Osteocyte (in vitro differentiated cells): ENCODE results near the gene SLC36A2. TPM values are rescaled to one million over a fixed set of nuclear protein-coding genes. Genes with fewer than 3 reads are reported as not detected.
"Not testable (repeated sequence)": the region's sequence is repeated elsewhere in the genome, so short reads cannot be mapped to it uniquely, and the experiment has no call there.

Experiments used
- DNase-seq: peaks from one replicate; pipeline ENCODE4 v3.0.0; 2021; ENCODE audit warnings: mixed read lengths; ENCODE audit not compliant: unreplicated experiment; ENCODE audit errors: extremely low spot score
- H3K27ac Mint-ChIP-seq: one replicate; pipeline ENCODE4 v1.8.0; 2021; ENCODE audit warnings: mild to moderate bottlenecking, mixed read lengths; ENCODE audit not compliant: unreplicated experiment
- H3K27me3 Mint-ChIP-seq: one replicate; pipeline ENCODE4 v1.8.0; 2021; ENCODE audit warnings: mixed read lengths; ENCODE audit not compliant: unreplicated experiment
- H3K36me3 Mint-ChIP-seq: one replicate; pipeline ENCODE4 v1.8.0; 2021; ENCODE audit warnings: mixed read lengths; ENCODE audit not compliant: unreplicated experiment
- H3K4me1 Mint-ChIP-seq: one replicate; pipeline ENCODE4 v1.8.0; 2021; ENCODE audit warnings: mixed read lengths; ENCODE audit not compliant: unreplicated experiment
- H3K4me3 Mint-ChIP-seq: one replicate; pipeline ENCODE4 v1.8.0; 2021; ENCODE audit warnings: mild to moderate bottlenecking, moderate library complexity, mixed read lengths; ENCODE audit not compliant: unreplicated experiment
- H3K9me3 Mint-ChIP-seq: one replicate; pipeline ENCODE4 v1.8.0; 2021; ENCODE audit warnings: mixed read lengths; ENCODE audit not compliant: unreplicated experiment
- total RNA-seq: library from RNA; stranded (reverse); gene quantifications from 2 replicates; pipeline ENCODE4 v1.2.1, GENCODE V29; 2021
- TF ChIP-seq, protein P1 (sequence below): fragments of 200-600 bp; sonication (generic); IDR thresholded peaks from 2 replicates; pipeline ENCODE4 v1.5.0; 2021; ENCODE audit warnings: antibody characterized with exemption, mild to moderate bottlenecking, moderate library complexity

The SLC36A2 gene
- total RNA-seq, 1 donor from 2014 or later = not detected

- H3K27me3 Mint-ChIP-seq = peaks cover 48% of the 10 kb centered on the region
- H3K27ac Mint-ChIP-seq = no peak overlapping the region
- TF ChIP-seq, protein P1, sequence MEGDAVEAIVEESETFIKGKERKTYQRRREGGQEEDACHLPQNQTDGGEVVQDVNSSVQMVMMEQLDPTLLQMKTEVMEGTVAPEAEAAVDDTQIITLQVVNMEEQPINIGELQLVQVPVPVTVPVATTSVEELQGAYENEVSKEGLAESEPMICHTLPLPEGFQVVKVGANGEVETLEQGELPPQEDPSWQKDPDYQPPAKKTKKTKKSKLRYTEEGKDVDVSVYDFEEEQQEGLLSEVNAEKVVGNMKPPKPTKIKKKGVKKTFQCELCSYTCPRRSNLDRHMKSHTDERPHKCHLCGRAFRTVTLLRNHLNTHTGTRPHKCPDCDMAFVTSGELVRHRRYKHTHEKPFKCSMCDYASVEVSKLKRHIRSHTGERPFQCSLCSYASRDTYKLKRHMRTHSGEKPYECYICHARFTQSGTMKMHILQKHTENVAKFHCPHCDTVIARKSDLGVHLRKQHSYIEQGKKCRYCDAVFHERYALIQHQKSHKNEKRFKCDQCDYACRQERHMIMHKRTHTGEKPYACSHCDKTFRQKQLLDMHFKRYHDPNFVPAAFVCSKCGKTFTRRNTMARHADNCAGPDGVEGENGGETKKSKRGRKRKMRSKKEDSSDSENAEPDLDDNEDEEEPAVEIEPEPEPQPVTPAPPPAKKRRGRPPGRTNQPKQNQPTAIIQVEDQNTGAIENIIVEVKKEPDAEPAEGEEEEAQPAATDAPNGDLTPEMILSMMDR = no peak
- no peaks in the 10 kb centered on the region for H3K36me3 Mint-ChIP-seq
- H3K9me3 Mint-ChIP-seq = peaks cover 12% of the 10 kb centered on the region
- no peak for DNase-seq
- H3K4me1 Mint-ChIP-seq = no peaks in the 10 kb centered on the region
- H3K4me3 Mint-ChIP-seq = no peak overlapping the region
These were observed 36.4 kb downstream of the SLC36A2 start for GRCh38 chr5:151310932-151311331.

DNA sequence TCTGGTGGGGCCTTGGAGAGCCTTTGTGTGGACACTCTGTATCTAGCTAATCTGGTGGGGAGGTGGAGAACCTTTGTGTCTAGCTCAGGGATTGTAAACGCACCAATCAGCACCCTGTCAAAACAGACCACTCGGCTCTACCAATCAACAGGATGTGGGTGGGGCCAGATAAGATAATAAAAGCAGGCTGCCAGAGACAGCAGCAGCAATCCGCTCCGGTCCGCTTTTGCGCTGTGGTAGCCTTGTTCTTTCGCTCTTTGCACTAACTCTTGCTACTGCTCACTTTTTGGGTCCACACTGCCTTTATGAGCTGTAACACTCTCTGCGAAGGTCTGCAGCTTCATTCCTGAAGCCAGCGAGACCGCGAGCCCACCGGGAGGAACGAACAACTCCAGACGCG, 37.5 kb downstream of the SLC36A2 start:
- H3K27ac Mint-ChIP-seq, H3K4me3 Mint-ChIP-seq, H3K36me3 Mint-ChIP-seq, H3K4me1 Mint-ChIP-seq: not testable (repeated sequence)
- peak; percentile 54 for DNase-seq
- peaks cover 44% of the 10 kb centered on the region for H3K27me3 Mint-ChIP-seq
- H3K9me3 Mint-ChIP-seq = peaks cover 12% of the 10 kb centered on the region

GRCh38 chr5:151309266-151309665, 38.1 kb downstream of the SLC36A2 start:
- H3K36me3 Mint-ChIP-seq, H3K4me1 Mint-ChIP-seq, H3K4me3 Mint-ChIP-seq, H3K27ac Mint-ChIP-seq: not testable (repeated sequence)
- Mint-ChIP-seq H3K9me3 (peaks cover 12% of the 10 kb centered on the region), H3K27me3 (peaks cover 39% of the 10 kb centered on the region)
- DNase-seq = peak; percentile 80

DNA sequence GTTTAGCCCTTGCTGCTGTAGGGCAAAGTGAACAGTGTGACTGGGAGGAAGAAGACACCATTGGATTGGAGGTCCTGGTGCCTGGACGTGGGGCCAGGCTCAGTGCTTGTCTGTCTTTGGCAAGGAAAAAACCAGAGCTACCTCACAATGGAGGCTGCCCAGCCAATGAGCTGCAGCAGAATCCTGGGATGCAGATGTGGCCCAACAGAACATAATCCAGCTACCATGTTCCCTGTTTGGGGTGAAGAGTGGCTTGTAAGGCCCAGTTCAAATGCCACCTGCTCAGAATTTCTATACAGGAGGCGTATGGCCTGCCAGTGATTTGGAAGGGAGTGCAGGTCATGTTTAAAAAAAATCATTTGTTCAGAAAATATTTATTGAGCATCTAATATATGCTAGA, 43.7 kb downstream of the SLC36A2 start, which contains the start of gene SLC36A3:
TSS of gene SLC36A3 (minus strand) at position 101 of the 400 bp plus-strand sequence. CDS start 412 bp downstream, outside the sequence.
- H3K36me3 Mint-ChIP-seq = no peaks in the 10 kb centered on the region
- TF ChIP-seq, protein P1 = no peak

DNA sequence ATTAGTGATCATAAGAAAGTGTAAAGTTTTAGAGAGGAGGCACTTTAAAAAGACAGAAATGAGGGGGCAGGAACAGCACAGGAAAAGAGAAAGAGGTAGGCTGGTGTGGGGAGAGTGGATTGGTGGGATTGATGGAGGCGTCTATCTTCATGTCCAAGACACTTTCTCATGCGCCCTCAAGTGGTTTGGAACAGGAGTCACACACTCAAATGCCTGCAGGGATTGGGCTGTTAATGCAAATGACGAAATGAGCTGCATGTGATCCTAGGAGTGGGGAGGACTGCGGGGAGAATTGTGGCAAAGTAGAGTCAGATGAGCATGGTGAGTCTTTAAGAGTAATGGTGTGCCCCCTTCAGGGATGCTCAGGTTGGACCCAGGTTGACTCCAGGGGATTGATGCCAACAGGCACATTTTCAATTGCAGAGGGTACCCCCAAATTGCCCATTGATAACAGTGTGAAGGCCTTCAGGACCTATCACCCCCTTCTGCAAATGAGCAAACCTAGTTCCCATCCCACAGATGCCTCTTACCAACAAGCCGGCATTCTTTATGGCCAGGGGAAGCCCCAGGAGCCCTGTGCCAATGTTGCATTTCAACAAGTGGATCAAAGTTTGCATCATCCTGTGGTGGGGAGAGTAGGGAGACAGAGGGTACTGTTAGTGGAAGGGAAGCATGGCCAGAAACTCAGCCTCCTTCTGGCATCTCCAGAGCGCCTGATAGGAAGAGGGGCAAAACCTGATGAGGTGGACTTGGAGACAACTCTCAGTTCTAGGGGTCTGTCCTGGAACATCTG, 49.1 kb downstream of the SLC36A2 start:
- DNase-seq = peak; percentile 48
- H3K27me3 Mint-ChIP-seq = peaks cover 34% of the 10 kb centered on the region
- TF ChIP-seq, protein P1 = peak; percentile 44
- no peaks in the 10 kb centered on the region for H3K9me3 Mint-ChIP-seq
- no peaks in the 10 kb centered on the region for H3K4me1 Mint-ChIP-seq
- H3K4me3 Mint-ChIP-seq = no peak overlapping the region
- no peaks in the 10 kb centered on the region for H3K36me3 Mint-ChIP-seq
- no peak overlapping the region for H3K27ac Mint-ChIP-seq

More for the DNA sequence above, 43.7 kb downstream of the SLC36A2 start, which contains the start of gene SLC36A3:
- peaks cover 43% of the 10 kb centered on the region for H3K27me3 Mint-ChIP-seq
- H3K27ac Mint-ChIP-seq = no peak within 1 kb of the TSS
- H3K4me3 Mint-ChIP-seq = no peak within 1 kb of the TSS
- no peaks in the 10 kb centered on the region for H3K9me3 Mint-ChIP-seq
- no peaks in the 10 kb centered on the region for H3K4me1 Mint-ChIP-seq
- DNase-seq = peak; percentile 71

- Mint-ChIP-seq H3K27me3 (peaks cover 27% of the 10 kb centered on the region), H3K9me3 (no peaks in the 10 kb centered on the region)
These were observed 50.4 kb downstream of the SLC36A2 start for GRCh38 chr5:151296974-151297373.

More at GRCh38 chr5:151296974-151297373, 50.4 kb downstream of the SLC36A2 start:
- Mint-ChIP-seq H3K36me3 (no peaks in the 10 kb centered on the region), H3K27ac (no peak overlapping the region), H3K4me3 (no peak overlapping the region), H3K4me1 (no peaks in the 10 kb centered on the region)
- DNase-seq = no peak
- TF ChIP-seq, protein P1 = no peak
